Measurements from ENCODE around the gene ANXA6.

Gene ANXA6

DNA sequence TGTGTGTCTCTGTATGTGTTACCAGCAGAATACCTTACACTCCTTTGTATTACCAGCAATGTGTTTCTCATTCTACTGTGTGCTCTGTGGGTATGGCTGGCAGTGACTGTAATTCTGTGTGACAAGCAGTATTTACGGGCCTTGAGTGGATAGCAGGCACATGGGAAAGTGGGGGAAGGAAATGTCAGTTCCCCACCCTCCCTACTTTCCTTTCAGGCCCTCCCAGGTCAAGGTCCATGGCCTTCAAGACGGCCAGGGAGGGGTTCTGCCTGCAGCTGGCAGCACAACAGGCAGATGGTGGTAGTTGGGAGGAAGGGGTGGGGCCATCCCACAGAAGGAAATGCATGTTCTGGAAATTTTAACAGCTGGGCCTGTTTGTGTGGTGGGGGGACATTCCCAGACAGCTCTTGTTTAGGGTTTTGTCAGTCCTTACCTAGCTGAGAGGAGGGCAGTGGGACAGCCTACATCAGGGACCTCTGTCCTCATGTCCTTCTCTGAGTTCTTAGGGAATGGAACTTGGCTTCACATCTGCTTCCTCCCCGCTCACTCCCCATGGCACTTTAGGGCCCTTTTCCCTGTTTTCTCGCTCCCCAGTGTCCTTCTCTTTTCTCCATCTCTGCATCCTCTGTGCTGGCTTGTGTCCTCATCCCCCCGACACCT, 62.1 kb downstream of the ANXA6 start:
- no peaks in the 10 kb centered on the region for H3K9me3 ChIP-seq (ENCODE audit: low read length)
- H2AFZ ChIP-seq (ENCODE audit: low read depth, low read length) = no peak overlapping the region
- H3K4me3 ChIP-seq (ENCODE audit: low read length) = no peak overlapping the region
- no peaks in the 10 kb centered on the region for H3K36me3 ChIP-seq (ENCODE audit: insufficient read depth, low read length)
- peaks cover 11% of the 10 kb centered on the region for H3K4me1 ChIP-seq (ENCODE audit: insufficient read depth, low read length)
- no peaks in the 10 kb centered on the region for H3K27me3 ChIP-seq (ENCODE audit: insufficient read depth, low read length)

DNA sequence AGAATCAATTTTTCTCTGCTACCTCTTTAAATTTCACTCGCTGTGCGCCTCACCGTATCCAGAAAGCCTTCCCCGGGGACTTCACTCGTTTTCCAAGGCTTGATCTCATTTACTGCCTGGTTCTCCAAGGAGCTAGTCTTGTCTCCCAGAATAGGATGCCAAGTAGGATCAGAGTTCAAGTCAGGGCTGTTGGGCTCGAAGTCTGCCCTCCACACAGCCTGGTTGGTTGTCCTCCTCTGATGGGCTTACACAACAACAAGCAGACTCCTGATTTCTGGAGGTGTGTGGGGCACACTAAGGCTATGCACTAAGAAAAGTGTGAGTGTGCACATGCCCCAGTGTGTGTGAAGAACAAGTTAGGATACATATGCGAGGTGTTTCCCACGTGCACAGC, 62.7 kb downstream of the ANXA6 start:
- Histone ChIP-seq H3K4me3 (ENCODE audit: low read length) (no peak overlapping the region), H3K36me3 (ENCODE audit: insufficient read depth, low read length) (no peaks in the 10 kb centered on the region), H3K9me3 (ENCODE audit: low read length) (no peaks in the 10 kb centered on the region), H3K27me3 (ENCODE audit: insufficient read depth, low read length) (no peaks in the 10 kb centered on the region), H2AFZ (ENCODE audit: low read depth, low read length) (no peak overlapping the region), H3K4me1 (ENCODE audit: insufficient read depth, low read length) (peaks cover 11% of the 10 kb centered on the region)

DNA sequence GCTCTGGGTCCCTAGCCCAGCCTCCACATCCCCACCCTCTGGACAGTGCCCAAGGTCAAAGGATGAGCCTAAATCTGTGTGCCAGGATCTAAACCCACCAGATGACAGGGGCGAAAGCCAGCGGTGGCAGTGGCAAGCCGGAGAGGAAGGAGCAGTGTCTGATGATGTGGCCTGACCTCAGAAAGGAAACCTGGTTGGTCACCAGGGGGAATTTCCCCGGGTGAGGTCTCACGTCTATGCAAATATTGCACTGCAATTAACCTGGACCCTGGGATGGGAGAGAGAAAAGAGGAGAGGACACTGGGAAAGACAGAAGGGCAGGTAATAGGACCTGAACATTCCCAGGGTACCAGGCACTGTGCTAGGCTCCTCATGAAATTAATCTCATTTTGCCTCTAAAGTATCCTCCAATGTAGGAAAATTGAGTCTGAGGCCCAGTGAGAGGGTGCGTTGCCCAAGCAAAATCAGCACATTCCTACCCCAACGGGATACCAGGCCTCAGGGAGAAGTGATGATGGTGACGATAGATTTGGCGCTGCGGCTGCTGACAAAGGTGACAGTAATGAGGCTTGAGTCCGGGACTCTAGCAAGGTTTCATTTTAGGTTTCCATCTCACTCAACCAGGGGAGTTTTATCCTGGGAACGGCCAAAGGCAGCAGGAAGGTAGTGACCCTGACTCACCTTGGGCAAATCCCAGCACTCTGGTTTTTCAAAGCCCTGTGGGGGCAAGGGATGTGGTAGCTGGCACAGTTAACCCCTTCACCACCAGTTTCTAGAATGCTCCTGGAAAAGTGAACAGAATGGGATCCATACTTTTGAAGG, 63.3 kb downstream of the ANXA6 start:
- Histone ChIP-seq H3K27me3 (ENCODE audit: insufficient read depth, low read length) (no peaks in the 10 kb centered on the region), H2AFZ (ENCODE audit: low read depth, low read length) (no peak overlapping the region), H3K4me3 (ENCODE audit: low read length) (no peak overlapping the region), H3K36me3 (ENCODE audit: insufficient read depth, low read length) (no peaks in the 10 kb centered on the region), H3K4me1 (ENCODE audit: insufficient read depth, low read length) (peaks cover 11% of the 10 kb centered on the region), H3K9me3 (ENCODE audit: low read length) (no peaks in the 10 kb centered on the region)

DNA sequence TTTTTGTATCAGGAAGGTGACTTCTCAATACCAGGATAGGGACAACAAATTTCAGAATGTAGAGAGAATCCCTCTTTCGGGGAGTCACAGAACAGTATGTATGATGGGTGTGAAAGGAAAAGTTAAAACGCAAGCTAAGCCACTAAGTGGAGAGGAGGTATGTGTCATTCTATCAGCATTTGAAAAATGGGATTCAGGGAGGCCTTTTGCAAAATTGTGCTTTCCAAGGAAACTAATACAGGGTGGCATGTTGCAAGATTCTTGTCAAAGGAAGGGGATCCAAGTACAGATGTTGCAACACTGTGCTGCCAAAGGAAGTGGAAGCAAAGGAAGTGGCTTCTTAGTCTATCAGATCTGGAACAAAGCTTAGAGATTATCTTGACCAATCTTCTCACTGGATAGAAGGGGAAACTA, 64.1 kb downstream of the ANXA6 start:
- Histone ChIP-seq H3K4me3 (ENCODE audit: low read length) (no peak overlapping the region), H3K4me1 (ENCODE audit: insufficient read depth, low read length) (peaks cover 11% of the 10 kb centered on the region), H3K27me3 (ENCODE audit: insufficient read depth, low read length) (no peaks in the 10 kb centered on the region), H3K36me3 (ENCODE audit: insufficient read depth, low read length) (no peaks in the 10 kb centered on the region), H2AFZ (ENCODE audit: low read depth, low read length) (no peak overlapping the region), H3K9me3 (ENCODE audit: low read length) (no peaks in the 10 kb centered on the region)

DNA sequence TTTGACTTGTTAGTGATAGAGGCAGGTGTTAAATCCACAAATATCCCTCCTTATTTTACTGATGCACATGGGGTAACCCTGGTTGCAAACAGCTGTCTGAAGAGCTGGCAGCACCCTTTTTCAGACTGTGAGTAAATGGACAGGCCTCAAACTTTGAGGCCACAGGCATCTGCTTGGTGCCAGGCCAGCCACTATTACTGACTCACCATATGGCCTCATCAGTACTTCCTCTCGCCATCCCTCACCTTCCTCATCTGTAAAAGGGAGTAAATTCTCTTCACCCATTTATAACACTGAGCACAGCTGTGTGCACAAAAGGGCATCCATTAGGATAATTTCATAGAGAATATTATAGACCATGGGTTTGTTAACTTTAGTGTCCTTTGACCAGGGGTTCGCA, 64.8 kb downstream of the ANXA6 start:
- Histone ChIP-seq H3K36me3 (ENCODE audit: insufficient read depth, low read length) (no peaks in the 10 kb centered on the region), H3K27me3 (ENCODE audit: insufficient read depth, low read length) (no peaks in the 10 kb centered on the region), H3K4me3 (ENCODE audit: low read length) (no peak overlapping the region), H3K9me3 (ENCODE audit: low read length) (no peaks in the 10 kb centered on the region), H2AFZ (ENCODE audit: low read depth, low read length) (no peak overlapping the region), H3K4me1 (ENCODE audit: insufficient read depth, low read length) (peaks cover 11% of the 10 kb centered on the region)

DNA sequence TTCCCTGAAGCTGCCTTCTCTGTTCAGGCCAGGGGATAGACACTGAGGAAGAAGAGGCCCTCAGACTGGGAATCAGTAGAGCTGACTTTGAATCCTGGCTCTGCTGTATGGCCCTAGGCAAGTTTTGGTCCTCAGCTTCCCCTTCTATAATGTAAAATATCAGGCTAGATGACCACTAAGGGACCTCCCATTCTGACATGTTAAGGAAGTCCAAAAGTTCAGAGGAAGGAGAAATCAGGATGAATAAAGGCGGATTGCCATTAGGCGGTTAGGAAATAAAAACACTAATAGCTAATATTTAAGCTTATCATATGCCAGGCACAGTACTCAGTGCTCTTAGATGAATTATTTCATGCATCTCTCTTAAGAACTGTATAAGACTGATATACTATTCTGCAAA, 67.9 kb downstream of the ANXA6 start:
- H2AFZ ChIP-seq (ENCODE audit: low read depth, low read length) = no peak overlapping the region
- H3K4me3 ChIP-seq (ENCODE audit: low read length) = no peak overlapping the region
- H3K9me3 ChIP-seq (ENCODE audit: low read length) = no peaks in the 10 kb centered on the region
- peaks cover 8% of the 10 kb centered on the region for H3K27me3 ChIP-seq (ENCODE audit: insufficient read depth, low read length)
- no peaks in the 10 kb centered on the region for H3K4me1 ChIP-seq (ENCODE audit: insufficient read depth, low read length)
- H3K36me3 ChIP-seq (ENCODE audit: insufficient read depth, low read length) = no peaks in the 10 kb centered on the region

DNA sequence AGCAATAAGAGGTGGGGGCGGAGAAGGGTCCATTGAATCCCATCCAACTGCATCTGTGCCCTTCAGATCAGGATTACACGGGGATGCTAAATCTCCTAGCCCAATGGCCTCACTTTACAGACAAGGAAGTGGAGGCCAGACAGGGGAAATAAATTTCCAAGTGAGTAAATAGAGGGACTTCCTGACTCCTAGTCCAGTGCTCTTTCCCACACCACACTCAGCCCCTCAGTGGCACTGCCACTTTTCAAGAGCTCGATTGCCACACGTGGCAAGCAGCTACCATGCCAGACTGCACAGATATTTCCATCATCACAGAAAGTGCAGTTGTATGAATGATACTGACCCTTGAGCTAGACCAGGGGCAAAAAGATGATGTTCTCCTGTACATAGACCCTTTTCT, 68.6 kb downstream of the ANXA6 start:
- H3K27me3 ChIP-seq (ENCODE audit: insufficient read depth, low read length) = peaks cover 8% of the 10 kb centered on the region
- H3K4me3 ChIP-seq (ENCODE audit: low read length) = no peak overlapping the region
- H3K36me3 ChIP-seq (ENCODE audit: insufficient read depth, low read length) = no peaks in the 10 kb centered on the region
- H3K9me3 ChIP-seq (ENCODE audit: low read length) = no peaks in the 10 kb centered on the region
- H3K4me1 ChIP-seq (ENCODE audit: insufficient read depth, low read length) = no peaks in the 10 kb centered on the region
- no peak overlapping the region for H2AFZ ChIP-seq (ENCODE audit: low read depth, low read length)

DNA sequence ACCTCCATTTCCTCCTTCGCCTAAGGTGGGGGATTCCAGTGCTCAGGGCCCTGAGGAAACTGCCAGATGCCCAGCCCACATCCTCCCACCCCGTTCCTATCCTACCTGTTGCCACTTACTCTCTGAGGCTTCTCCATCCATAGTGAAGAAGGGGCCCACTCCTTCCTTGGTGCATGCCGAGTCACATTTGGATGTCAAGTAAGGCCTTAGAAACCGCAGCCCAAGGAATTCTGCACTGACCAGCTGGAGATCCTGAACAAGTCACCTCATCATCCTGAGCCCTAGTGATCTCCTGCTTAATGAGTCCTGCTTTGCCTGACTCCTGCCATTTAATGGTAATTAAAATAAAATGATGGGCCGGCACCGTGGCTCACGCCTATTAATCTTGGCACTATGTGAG, 70.1 kb downstream of the ANXA6 start:
- no peaks in the 10 kb centered on the region for H3K36me3 ChIP-seq (ENCODE audit: insufficient read depth, low read length)
- H3K4me1 ChIP-seq (ENCODE audit: insufficient read depth, low read length) = no peaks in the 10 kb centered on the region
- peaks cover 8% of the 10 kb centered on the region for H3K27me3 ChIP-seq (ENCODE audit: insufficient read depth, low read length)
- no peaks in the 10 kb centered on the region for H3K9me3 ChIP-seq (ENCODE audit: low read length)
- H2AFZ ChIP-seq (ENCODE audit: low read depth, low read length) = no peak overlapping the region
- no peak overlapping the region for H3K4me3 ChIP-seq (ENCODE audit: low read length)

DNA sequence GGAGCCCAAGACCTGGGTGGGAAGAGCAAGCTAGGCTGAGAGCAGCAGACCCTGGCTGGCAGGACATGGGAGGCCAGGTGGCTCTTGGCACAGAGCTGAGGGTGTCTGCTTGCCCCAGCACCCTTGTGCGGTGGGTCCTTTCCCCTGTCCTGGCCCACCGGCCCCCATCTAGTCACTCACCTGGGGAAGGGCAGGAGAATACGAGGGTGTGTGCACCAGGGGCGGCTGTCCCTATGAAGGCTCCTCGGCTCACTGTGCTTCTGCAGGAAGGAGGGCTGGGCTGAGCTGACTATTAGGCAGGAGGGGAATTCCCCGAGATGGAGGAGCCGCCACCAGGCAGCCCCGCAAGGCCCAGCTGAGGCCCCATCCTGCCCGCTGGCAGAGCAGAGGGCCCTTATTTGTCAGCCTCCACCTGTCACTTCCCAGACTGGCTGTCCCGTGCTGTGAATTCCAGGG, 70.6 kb downstream of the ANXA6 start:
- Histone ChIP-seq H3K4me3 (ENCODE audit: low read length) (no peak overlapping the region), H2AFZ (ENCODE audit: low read depth, low read length) (no peak overlapping the region), H3K4me1 (ENCODE audit: insufficient read depth, low read length) (peaks cover 1% of the 10 kb centered on the region), H3K36me3 (ENCODE audit: insufficient read depth, low read length) (no peaks in the 10 kb centered on the region), H3K27me3 (ENCODE audit: insufficient read depth, low read length) (peaks cover 8% of the 10 kb centered on the region), H3K9me3 (ENCODE audit: low read length) (no peaks in the 10 kb centered on the region)

DNA sequence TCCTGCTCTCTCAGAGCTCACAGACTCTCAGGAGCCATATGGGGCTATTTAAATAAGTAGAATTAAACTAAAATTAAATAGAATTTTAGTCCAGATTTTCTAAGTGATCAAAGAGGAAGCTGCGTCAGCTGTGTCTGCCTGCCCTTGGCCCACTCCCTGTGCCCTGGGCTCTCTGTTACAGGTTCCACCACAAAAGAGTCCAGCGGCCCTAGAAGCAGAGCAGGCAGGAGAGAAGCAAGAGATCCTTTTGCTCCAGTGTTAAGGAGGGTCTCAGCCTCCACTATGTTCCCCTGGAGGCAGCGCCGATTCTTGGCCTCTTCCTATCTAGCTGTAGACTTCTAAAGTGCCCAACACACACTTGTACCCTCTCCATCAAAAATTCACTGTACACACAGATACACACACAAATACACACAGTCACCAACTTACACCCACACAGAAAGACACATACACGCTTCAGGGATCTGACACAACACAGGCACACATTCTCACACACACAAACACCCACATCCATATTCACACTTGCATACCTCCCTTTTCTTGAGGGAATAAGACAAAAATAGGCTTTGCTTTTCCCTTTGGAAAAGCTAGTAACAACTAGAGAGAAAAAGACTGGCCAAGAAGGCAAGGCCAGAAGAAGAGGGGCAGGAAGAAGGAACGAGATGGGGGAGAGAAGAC, 71.2 kb downstream of the ANXA6 start:
- H3K4me1 ChIP-seq (ENCODE audit: insufficient read depth, low read length) = peaks cover 2% of the 10 kb centered on the region
- H3K27me3 ChIP-seq (ENCODE audit: insufficient read depth, low read length) = peaks cover 8% of the 10 kb centered on the region
- no peak overlapping the region for H3K4me3 ChIP-seq (ENCODE audit: low read length)
- no peaks in the 10 kb centered on the region for H3K9me3 ChIP-seq (ENCODE audit: low read length)
- no peak overlapping the region for H2AFZ ChIP-seq (ENCODE audit: low read depth, low read length)
- H3K36me3 ChIP-seq (ENCODE audit: insufficient read depth, low read length) = no peaks in the 10 kb centered on the region

DNA sequence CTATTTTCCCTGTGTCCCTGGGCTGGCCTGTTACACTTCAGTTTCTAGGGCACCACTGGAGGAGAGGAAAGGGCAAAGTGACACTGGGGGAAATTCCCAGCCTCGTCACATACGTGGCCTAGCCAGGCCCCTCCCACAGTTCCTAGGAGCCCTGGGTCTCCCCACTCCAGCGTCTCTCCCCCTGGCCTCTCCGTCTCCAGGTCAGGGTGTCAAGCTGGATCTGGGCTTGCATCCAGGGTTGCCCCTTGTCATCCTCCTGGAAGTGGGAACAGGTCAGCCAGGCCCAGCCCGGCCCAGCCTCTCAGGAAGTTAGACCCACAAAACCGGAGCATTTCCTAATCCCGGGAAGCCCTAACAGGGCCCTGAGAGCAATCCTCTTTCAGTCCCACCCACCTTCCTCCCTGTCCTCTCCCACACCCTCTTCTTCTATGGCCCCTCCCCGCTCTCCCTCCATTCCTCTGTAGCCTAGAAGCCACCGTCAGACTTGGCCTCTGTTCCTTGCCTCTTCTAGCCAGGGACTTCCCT, 72.0 kb downstream of the ANXA6 start:
- Histone ChIP-seq H2AFZ (ENCODE audit: low read depth, low read length) (no peak overlapping the region), H3K27me3 (ENCODE audit: insufficient read depth, low read length) (peaks cover 8% of the 10 kb centered on the region), H3K36me3 (ENCODE audit: insufficient read depth, low read length) (no peaks in the 10 kb centered on the region), H3K4me3 (ENCODE audit: low read length) (no peak overlapping the region), H3K4me1 (ENCODE audit: insufficient read depth, low read length) (peaks cover 2% of the 10 kb centered on the region), H3K9me3 (ENCODE audit: low read length) (no peaks in the 10 kb centered on the region)

DNA sequence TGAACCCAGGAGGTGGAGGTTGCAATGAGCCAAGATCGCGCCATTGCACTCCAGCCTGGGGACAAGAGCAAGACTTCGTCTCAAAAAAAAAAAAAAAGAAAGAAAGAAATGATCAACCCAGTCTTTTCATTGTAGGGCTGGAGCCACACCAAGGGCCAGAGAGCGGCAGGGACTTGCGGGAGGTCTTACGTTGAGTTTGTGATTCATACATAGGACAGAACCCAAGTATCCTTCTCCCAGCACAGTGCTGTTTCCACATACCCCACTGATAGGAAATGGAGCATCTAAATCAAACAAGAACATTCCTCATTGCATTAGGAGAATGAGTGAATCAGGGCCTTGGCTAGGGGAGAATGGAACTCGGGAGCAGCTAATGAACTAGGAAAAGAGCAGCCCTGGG, 73.2 kb downstream of the ANXA6 start:
- Histone ChIP-seq H3K27me3 (ENCODE audit: insufficient read depth, low read length) (peaks cover 8% of the 10 kb centered on the region), H2AFZ (ENCODE audit: low read depth, low read length) (no peak overlapping the region), H3K36me3 (ENCODE audit: insufficient read depth, low read length) (no peaks in the 10 kb centered on the region), H3K4me1 (ENCODE audit: insufficient read depth, low read length) (peaks cover 10% of the 10 kb centered on the region), H3K9me3 (ENCODE audit: low read length) (no peaks in the 10 kb centered on the region), H3K4me3 (ENCODE audit: low read length) (no peak overlapping the region)

DNA sequence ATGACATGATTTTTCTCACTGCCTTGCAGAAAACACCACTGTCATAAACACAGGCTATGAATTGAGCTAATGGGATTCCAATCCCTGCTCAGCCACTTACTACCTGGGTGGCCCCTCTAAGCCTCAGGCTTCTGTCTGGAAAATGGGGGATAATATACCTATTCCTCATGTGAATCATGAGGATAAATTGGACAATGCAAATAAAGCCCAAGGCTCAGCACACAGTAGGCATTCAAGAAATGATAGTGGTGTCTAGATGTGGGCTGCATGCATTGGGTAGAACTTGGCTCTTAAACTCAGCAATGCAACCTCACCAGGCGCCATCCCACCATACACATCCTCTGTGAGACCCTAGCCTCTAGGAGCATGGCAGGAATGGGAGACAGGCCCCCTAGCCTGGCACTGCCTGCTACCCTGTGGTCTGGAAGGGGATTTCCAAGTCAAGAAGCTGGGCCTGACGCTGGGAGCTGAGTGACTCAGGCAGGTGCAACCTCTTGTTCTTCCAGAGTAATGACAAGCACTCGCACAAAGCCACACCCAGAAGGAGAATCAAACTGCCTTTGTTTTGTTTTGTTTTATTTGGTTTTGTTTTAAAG, 74.4 kb downstream of the ANXA6 start:
- Histone ChIP-seq H3K4me1 (ENCODE audit: insufficient read depth, low read length) (peaks cover 10% of the 10 kb centered on the region), H2AFZ (ENCODE audit: low read depth, low read length) (no peak overlapping the region), H3K27me3 (ENCODE audit: insufficient read depth, low read length) (peaks cover 8% of the 10 kb centered on the region), H3K4me3 (ENCODE audit: low read length) (no peak overlapping the region), H3K9me3 (ENCODE audit: low read length) (no peaks in the 10 kb centered on the region), H3K36me3 (ENCODE audit: insufficient read depth, low read length) (no peaks in the 10 kb centered on the region)
